Activated B cell treated with CpG ODN at 0.5 μM for 24 hours (primary cell): ENCODE results near the gene WDFY4. TPM values are rescaled to one million over a fixed set of nuclear protein-coding genes. Genes with fewer than 3 reads are reported as not detected.

Experiments used
- ATAC-seq: fragments of 200-7000 bp; cut with Tn5 transposase; one replicate; pipeline ENCODE4 v1.10.0; 2021; ENCODE audit warnings: low read depth, mild to moderate bottlenecking, moderate library complexity
- CTCF ChIA-PET: fragments of 350-600 bp; sonication (Branson Sonifier 250); formaldehyde crosslinking; loops from one replicate; lab custom pipeline; 2021; ENCODE audit warnings: antibody characterized with exemption; lab: Charles Lee
- POLR2A ChIA-PET: fragments of 350-600 bp; sonication (Branson Sonifier 250); formaldehyde crosslinking; loops from one replicate; lab custom pipeline; 2021; ENCODE audit warnings: antibody characterized with exemption; lab: Charles Lee
- DNase-seq: peaks from one replicate; pipeline ENCODE4 v3.0.0; 2022
- H3K27ac Mint-ChIP-seq: one replicate; pipeline ENCODE4 v1.8.0; 2020; ENCODE audit warnings: mixed read lengths
- H3K27me3 Mint-ChIP-seq: one replicate; pipeline ENCODE4 v1.8.0; 2021; ENCODE audit warnings: mixed read lengths
- H3K36me3 Mint-ChIP-seq: one replicate; pipeline ENCODE4 v1.8.0; 2021; ENCODE audit warnings: low read depth, mixed read lengths
- H3K4me1 Mint-ChIP-seq: one replicate; pipeline ENCODE4 v1.8.0; 2021; ENCODE audit warnings: mixed read lengths
- H3K4me3 Mint-ChIP-seq: one replicate; pipeline ENCODE4 v1.8.0; 2020; ENCODE audit warnings: mild to moderate bottlenecking, mixed read lengths
- H3K9me3 Mint-ChIP-seq: one replicate; pipeline ENCODE4 v1.8.0; 2020; ENCODE audit warnings: mixed read lengths
- intact Hi-C: fragments of 100-400 bp; cut with micrococcal nuclease; formaldehyde crosslinking; loops from one replicate; pipeline ENCODE4 v1.15.1; 2024
- total RNA-seq: library from RNA; stranded (reverse); gene quantifications from 2 replicates; pipeline ENCODE4 v1.2.3, GENCODE V29; 2022
- TF ChIP-seq, protein P1 (sequence below): fragments of 200-600 bp; IDR thresholded peaks from one replicate; pipeline ENCODE4 v1.8.0; 2022; ENCODE audit warnings: antibody characterized with exemption, mild to moderate bottlenecking

Gene WDFY4
- total RNA-seq, 1 donor from 2014 or later: 488 TPM

DNA sequence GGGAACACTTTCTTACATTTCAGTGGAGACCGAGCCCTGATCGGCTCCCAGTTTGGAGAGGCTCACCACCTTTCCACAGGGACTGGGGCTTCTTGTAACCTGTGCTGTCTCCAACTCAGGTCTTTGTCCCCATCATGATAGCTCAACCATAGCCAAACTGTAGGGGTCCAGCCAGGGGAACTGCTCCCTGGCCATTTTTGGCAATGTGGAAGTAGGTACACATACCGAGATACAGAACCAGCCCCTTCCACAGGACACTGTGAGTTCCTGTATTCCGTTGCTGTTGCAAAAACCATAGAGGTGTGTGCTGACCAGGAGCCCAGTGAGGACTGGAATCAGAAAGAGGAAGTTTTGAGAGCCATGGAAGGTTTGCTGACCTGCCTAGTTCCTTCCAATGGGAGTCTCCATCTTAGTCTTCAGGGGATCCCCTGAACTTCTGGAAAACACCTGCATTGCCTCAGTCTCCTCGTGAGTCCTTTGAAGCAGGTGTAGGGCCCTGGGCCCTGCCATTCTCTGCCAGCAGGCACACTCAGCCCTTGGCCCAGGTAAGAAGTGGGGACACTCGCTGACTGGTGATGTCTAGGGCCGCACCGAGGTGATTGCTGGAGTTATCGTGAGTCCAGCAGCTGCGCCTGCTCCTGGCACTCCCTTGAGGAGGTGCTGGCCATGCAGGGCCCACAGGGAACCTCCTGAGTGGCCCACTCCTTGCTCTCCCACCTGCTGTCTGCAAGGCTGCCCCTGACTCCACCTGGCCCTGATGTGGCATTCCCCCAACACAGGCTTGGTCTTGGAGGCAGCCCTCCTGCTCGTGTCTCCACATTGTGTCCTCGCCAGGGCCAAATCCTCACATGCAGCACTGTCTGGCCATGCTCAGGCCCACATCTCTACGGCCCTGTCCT lies 11.2 kb downstream of the WDFY4 start:
- intact Hi-C loops: no loop called here
- no peaks in the 10 kb centered on the region for H3K9me3 Mint-ChIP-seq
- DNase-seq (no peak), ATAC-seq (no peak)
- H3K4me3 Mint-ChIP-seq: peak overlapping the region; percentile 28
- H3K4me1 Mint-ChIP-seq: peaks cover 98% of the 10 kb centered on the region
- ChIA-PET CTCF (interaction anchor here (1.2 to 3.2 kb wide), 6 partner anchors 10 to 65 kb away, joined by 4 to 17 read pairs (median 11); partner anchors contain the start of gene WDFY4), POLR2A (interaction anchor here (0.9 to 3.3 kb wide), 5 partner anchors 10 to 24 kb away, joined by 3 to 22 read pairs (median 13); partner anchors contain the start of gene WDFY4)
- no peaks in the 10 kb centered on the region for H3K27me3 Mint-ChIP-seq
- peak overlapping the region; percentile 82 for H3K27ac Mint-ChIP-seq
- TF ChIP-seq, protein P1, sequence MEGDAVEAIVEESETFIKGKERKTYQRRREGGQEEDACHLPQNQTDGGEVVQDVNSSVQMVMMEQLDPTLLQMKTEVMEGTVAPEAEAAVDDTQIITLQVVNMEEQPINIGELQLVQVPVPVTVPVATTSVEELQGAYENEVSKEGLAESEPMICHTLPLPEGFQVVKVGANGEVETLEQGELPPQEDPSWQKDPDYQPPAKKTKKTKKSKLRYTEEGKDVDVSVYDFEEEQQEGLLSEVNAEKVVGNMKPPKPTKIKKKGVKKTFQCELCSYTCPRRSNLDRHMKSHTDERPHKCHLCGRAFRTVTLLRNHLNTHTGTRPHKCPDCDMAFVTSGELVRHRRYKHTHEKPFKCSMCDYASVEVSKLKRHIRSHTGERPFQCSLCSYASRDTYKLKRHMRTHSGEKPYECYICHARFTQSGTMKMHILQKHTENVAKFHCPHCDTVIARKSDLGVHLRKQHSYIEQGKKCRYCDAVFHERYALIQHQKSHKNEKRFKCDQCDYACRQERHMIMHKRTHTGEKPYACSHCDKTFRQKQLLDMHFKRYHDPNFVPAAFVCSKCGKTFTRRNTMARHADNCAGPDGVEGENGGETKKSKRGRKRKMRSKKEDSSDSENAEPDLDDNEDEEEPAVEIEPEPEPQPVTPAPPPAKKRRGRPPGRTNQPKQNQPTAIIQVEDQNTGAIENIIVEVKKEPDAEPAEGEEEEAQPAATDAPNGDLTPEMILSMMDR: no peak
- H3K36me3 Mint-ChIP-seq: peaks cover 89% of the 10 kb centered on the region

GRCh38 chr10:48696535-48696873 lies 11.8 kb downstream of the WDFY4 start:
- DNase-seq (no peak), ATAC-seq (no peak)
- Mint-ChIP-seq H3K27me3 (no peaks in the 10 kb centered on the region), H3K4me1 (peaks cover 98% of the 10 kb centered on the region), H3K36me3 (peaks cover 89% of the 10 kb centered on the region), H3K4me3 (peak overlapping the region; percentile 28), H3K27ac (peak overlapping the region; percentile 82), H3K9me3 (no peaks in the 10 kb centered on the region)
- TF ChIP-seq, protein P1: no peak
- CTCF ChIA-PET: interaction anchor here (1.2 to 3.2 kb wide), 6 partner anchors 10 to 64 kb away, joined by 4 to 17 read pairs (median 11); partner anchors contain the start of gene WDFY4
- POLR2A ChIA-PET: interaction anchor here (0.9 to 2.5 kb wide), 4 partner anchors 9 to 38 kb away, joined by 3 to 22 read pairs (median 10); partner anchors contain the start of gene WDFY4
- intact Hi-C loops: no loop called here

DNA sequence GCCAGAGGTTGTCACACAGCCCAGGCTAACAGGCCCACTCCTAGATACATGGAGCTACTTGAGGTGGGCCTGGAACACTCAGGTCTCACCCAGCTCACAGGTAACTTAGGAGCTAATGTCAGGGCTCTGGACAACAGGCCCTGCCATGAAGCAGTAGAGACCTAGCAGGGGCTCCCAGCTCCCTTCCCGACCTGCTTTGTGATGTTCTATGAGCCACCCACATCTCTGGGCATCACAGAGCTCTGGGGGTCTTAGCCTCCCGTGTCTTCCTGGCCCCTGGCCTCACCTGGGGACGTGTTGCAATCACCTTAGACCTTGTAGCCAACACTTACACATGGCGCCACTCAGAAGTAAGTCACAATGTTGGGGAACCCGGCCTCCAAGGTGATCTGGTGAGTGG lies 12.4 kb downstream of the WDFY4 start:
- TF ChIP-seq, protein P1: no peak
- Mint-ChIP-seq H3K9me3 (no peaks in the 10 kb centered on the region), H3K27me3 (no peaks in the 10 kb centered on the region), H3K36me3 (peaks cover 86% of the 10 kb centered on the region), H3K27ac (peak overlapping the region; percentile 82), H3K4me3 (peak overlapping the region; percentile 11), H3K4me1 (peaks cover 98% of the 10 kb centered on the region)
- ATAC-seq: no peak
- ChIA-PET CTCF (interaction anchor here (1.2 to 3.2 kb wide), 6 partner anchors 9 to 63 kb away, joined by 4 to 17 read pairs (median 11); partner anchors contain the start of gene WDFY4), POLR2A (interaction anchor here (0.9 to 2.5 kb wide), 4 partner anchors 9 to 39 kb away, joined by 3 to 22 read pairs (median 10); partner anchors contain the start of gene WDFY4)
- DNase-seq: no peak
- intact Hi-C loops: no loop called here

GRCh38 chr10:48697821-48698764 lies 13.4 kb downstream of the WDFY4 start:
- no peaks in the 10 kb centered on the region for H3K9me3 Mint-ChIP-seq
- DNase-seq: no peak
- H3K4me1 Mint-ChIP-seq: peaks cover 98% of the 10 kb centered on the region
- intact Hi-C loops: no loop called here
- TF ChIP-seq, protein P1: no peak
- ChIA-PET POLR2A (interaction anchor here (1.2 to 2.5 kb wide), 3 partner anchors 14 to 40 kb away, joined by 5 to 22 read pairs (median 16); partner anchors contain the start of gene WDFY4), CTCF (interaction anchor here (2.4 to 3.2 kb wide), 2 partner anchors 38 to 39 kb away, joined by 12 to 17 read pairs; no protein-coding TSS in a partner anchor)
- peak overlapping the region; percentile 80 for H3K27ac Mint-ChIP-seq
- no peak for ATAC-seq
- H3K27me3 Mint-ChIP-seq: no peaks in the 10 kb centered on the region
- peaks cover 86% of the 10 kb centered on the region for H3K36me3 Mint-ChIP-seq
- peak overlapping the region; percentile 55 for H3K4me3 Mint-ChIP-seq
